H1 (cell line): ENCODE data around the gene TFCP2. TPM values are rescaled to one million over a fixed set of nuclear protein-coding genes. Genes with fewer than 3 reads are reported as not detected.

Experiments used
- CTCF ChIA-PET: fragments of 300-600 bp; sonication (Branson Sonifier 250); formaldehyde crosslinking; loops from one replicate; lab custom pipeline; 2021; ENCODE audit not compliant: partially characterized antibody; lab: Charles Lee
- POLR2A ChIA-PET: fragments of 300-600 bp; sonication (Branson Sonifier 250); formaldehyde crosslinking; loops from one replicate; lab custom pipeline; 2021; ENCODE audit warnings: inconsistent platforms; ENCODE audit not compliant: partially characterized antibody; lab: Charles Lee
- DNase-seq, 2 experiments: peaks; one replicate each; pipeline versions ENCODE4 v3.0.0 to v3.0.0-alpha.2; 2010 to 2022; ENCODE audit warnings: low spot score in 2 of 2, low read depth in 1 of 2, mixed read lengths in 1 of 2
- FAIRE-seq: peaks from 2 replicates; lab custom pipeline; 2011; peaks lifted over from hg19 to GRCh38; lab: Jason Lieb, UNC
- H2AFZ ChIP-seq: 2 replicates; pipeline ENCODE4 v1.8.1; 2012; ENCODE audit warnings: low read length, inconsistent platforms
- H2AK5ac ChIP-seq: 2 replicates; pipeline ENCODE4 v1.6.1; 2013; ENCODE audit warnings: low read depth, low read length
- H2BK120ac ChIP-seq: replicated peaks from 2 replicates; pipeline ENCODE3; 2013; ENCODE audit warnings: low read depth, low read length, inconsistent platforms
- H2BK12ac ChIP-seq: 2 replicates; pipeline ENCODE4 v1.6.1; 2013; ENCODE audit warnings: low read depth, low read length
- H2BK15ac ChIP-seq: 2 replicates; pipeline ENCODE4 v1.6.1; 2013; ENCODE audit warnings: low read length
- H2BK20ac ChIP-seq: 2 replicates; pipeline ENCODE4 v1.6.1; 2013; ENCODE audit warnings: low read length
- H2BK5ac ChIP-seq: 2 replicates; pipeline ENCODE4 v1.6.1; 2013; ENCODE audit warnings: low read depth, low read length
- H3K14ac ChIP-seq: 2 replicates; pipeline ENCODE4 v1.6.1; 2013; ENCODE audit warnings: inconsistent platforms; ENCODE audit not compliant: insufficient read length
- H3K18ac ChIP-seq: 2 replicates; pipeline ENCODE4 v1.6.1; 2013; ENCODE audit warnings: low read length; ENCODE audit errors: extremely low read depth
- H3K23ac ChIP-seq: 2 replicates; pipeline ENCODE4 v1.6.1; 2013; ENCODE audit warnings: inconsistent platforms; ENCODE audit not compliant: insufficient read length
- H3K23me2 ChIP-seq: 2 replicates; pipeline ENCODE4 v1.6.1; 2013; ENCODE audit warnings: low read depth, low read length
- H3K27ac ChIP-seq: 2 replicates; pipeline ENCODE4 v1.6.1; 2011; ENCODE audit warnings: low read depth, low read length, inconsistent platforms
- H3K27me3 ChIP-seq, 4 experiments: replicated peaks in 1 of 4; 1 replicate in 1 of 4; 2 replicates in 3 of 4; pipeline versions ENCODE4 v1.6.1 to v1.8.1; 2011 to 2013; ENCODE audit warnings: low read length in 3 of 4, mild to moderate bottlenecking in 3 of 4, inconsistent platforms in 2 of 4, mixed read lengths in 2 of 4, moderate library complexity in 1 of 4; ENCODE audit not compliant: control insufficient read depth in 3 of 4, insufficient read depth in 3 of 4; ENCODE audit errors: extremely low read depth in 1 of 4
- H3K36me3 ChIP-seq, 4 experiments: 2 replicates each; pipeline versions ENCODE4 v1.6.1 to v1.8.1; 2011 to 2013; ENCODE audit warnings: mild to moderate bottlenecking in 4 of 4, low read length in 3 of 4, moderate library complexity in 2 of 4, control low read depth in 1 of 4, inconsistent platforms in 1 of 4; ENCODE audit not compliant: insufficient read depth in 4 of 4, control insufficient read depth in 2 of 4
- H3K4ac ChIP-seq: replicated peaks from 2 replicates; pipeline ENCODE3; 2013; ENCODE audit warnings: low read length, low read depth, mixed read lengths, inconsistent platforms; ENCODE audit not compliant: insufficient read length
- H3K4me1 ChIP-seq, 4 experiments: replicated peaks in 1 of 4; 1 replicate in 1 of 4; 2 replicates in 3 of 4; pipeline versions ENCODE4 v1.6.1 to v1.8.1; 2011 to 2013; ENCODE audit warnings: low read length in 3 of 4, inconsistent platforms in 2 of 4, mixed read lengths in 1 of 4; ENCODE audit not compliant: insufficient read depth in 4 of 4, control insufficient read depth in 3 of 4
- H3K4me2 ChIP-seq, 2 experiments: 2 replicates each; pipeline versions ENCODE4 v1.6.1 to v1.8.1; 2011 to 2013; ENCODE audit warnings: low read depth in 2 of 2, low read length in 2 of 2, control low read depth in 1 of 2, inconsistent platforms in 1 of 2, mild to moderate bottlenecking in 1 of 2; ENCODE audit not compliant: insufficient read depth in 1 of 2
- H3K4me3 ChIP-seq, 4 experiments: fragments of 200-600, 300-600 bp in 1 of 4; sonication (generic), shearing (Covaris generic), sonication (Bioruptor Twin) in 1 of 4; 2 replicates each; pipeline versions ENCODE4 v1.5.1 to v1.8.1; 2011 to 2016; ENCODE audit warnings: low read length in 4 of 4, low read depth in 3 of 4, control low read depth in 2 of 4, inconsistent platforms in 2 of 4, mild to moderate bottlenecking in 2 of 4, mixed read lengths in 1 of 4, moderate library complexity in 1 of 4; ENCODE audit not compliant: insufficient read depth in 2 of 4; ENCODE audit errors: extremely low read depth in 1 of 4
- H3K56ac ChIP-seq: replicated peaks from 2 replicates; pipeline ENCODE3; 2013; ENCODE audit warnings: low read depth, mild to moderate bottlenecking, mixed read lengths, low read length, inconsistent platforms; ENCODE audit not compliant: insufficient read length
- H3K79me1 ChIP-seq: 2 replicates; pipeline ENCODE4 v1.6.1; 2013; ENCODE audit warnings: low read depth, low read length, control low read depth
- H3K79me2 ChIP-seq, 2 experiments: 2 replicates each; pipeline versions ENCODE4 v1.6.1 to v1.8.1; 2012 to 2013; ENCODE audit warnings: low read length in 2 of 2, mild to moderate bottlenecking in 2 of 2, inconsistent platforms in 1 of 2; ENCODE audit not compliant: insufficient read depth in 2 of 2, control insufficient read depth in 1 of 2
- H3K9ac ChIP-seq, 4 experiments: replicated peaks in 1 of 4; 1 replicate in 1 of 4; 2 replicates in 3 of 4; pipeline versions ENCODE4 v1.6.1 to v1.8.1; 2011 to 2013; ENCODE audit warnings: low read depth in 3 of 4, low read length in 3 of 4, control low read depth in 2 of 4, mild to moderate bottlenecking in 2 of 4, moderate library complexity in 2 of 4, inconsistent platforms in 1 of 4; ENCODE audit errors: extremely low read depth in 1 of 4
- H3K9me3 ChIP-seq, 2 experiments: 2 replicates each; pipeline versions ENCODE4 v1.6.1 to v1.8.1; 2012 to 2013; ENCODE audit warnings: mild to moderate bottlenecking in 2 of 2, moderate library complexity in 2 of 2, control low read depth in 1 of 2, inconsistent platforms in 1 of 2, low read depth in 1 of 2, low read length in 1 of 2, mixed read lengths in 1 of 2; ENCODE audit not compliant: insufficient read depth in 2 of 2
- H4K20me1 ChIP-seq, 2 experiments: replicated peaks in 1 of 2; 2 replicates each; pipeline versions ENCODE3 to v1.8.1; 2011 to 2013; ENCODE audit warnings: inconsistent platforms in 2 of 2, low read length in 2 of 2, mild to moderate bottlenecking in 1 of 2; ENCODE audit not compliant: insufficient read depth in 2 of 2, control insufficient read depth in 1 of 2
- H4K5ac ChIP-seq: 2 replicates; pipeline ENCODE4 v1.6.1; 2013; ENCODE audit warnings: low read length, low read depth, mixed read lengths, inconsistent platforms; ENCODE audit not compliant: insufficient read length
- H4K8ac ChIP-seq: 2 replicates; pipeline ENCODE4 v1.8.0; 2013; ENCODE audit warnings: mild to moderate bottlenecking, moderate library complexity, low read length, inconsistent platforms; ENCODE audit not compliant: insufficient read depth; ENCODE audit errors: extremely low read depth
- H4K91ac ChIP-seq: replicated peaks from 2 replicates; pipeline ENCODE3; 2013; ENCODE audit warnings: low read length, mixed read lengths, inconsistent platforms; ENCODE audit not compliant: insufficient read length
- TEAD4 ChIP-seq: IDR thresholded peaks from 2 replicates; pipeline ENCODE4 v1.6.1; 2012; ENCODE audit warnings: low read depth, low read length, inconsistent platforms, mixed read lengths
- WGBS, 2 experiments: shearing (Covaris generic) in 1 of 2; methylation state at CpG; one replicate each; pipeline versions ENCODE4 v1.1.6 to v1.1.7; 2013 to 2015; ENCODE audit warnings: low lambda C conversion rate in 2 of 2, mixed read lengths in 2 of 2, inconsistent platforms in 1 of 2, low coverage in 1 of 2, missing lambda C conversion rate in 1 of 2; ENCODE audit not compliant: insufficient replicate concordance in 2 of 2, insufficient coverage in 1 of 2, insufficient read length in 1 of 2; ENCODE audit errors: extremely low coverage in 1 of 2, missing lambda C conversion rate in 1 of 2; 5-methylcytosine and 5-hydroxymethylcytosine counted together
- polyA plus RNA-seq, 7 experiments: library from polyadenylated mRNA; depleted of rRNA in 3 of 7; stranded (reverse) in 5 of 7; unstranded in 2 of 7; fragments of >200 nt in 5 of 7; fragments of 200-250 nt in 2 of 7; gene quantifications; 1 replicate in 5 of 7; 2 replicates in 1 of 7; 4 replicates in 1 of 7; pipeline versions ENCODE4 v1.2.1 to v1.2.3, GENCODE V29; 2011 to 2013; ENCODE audit warnings: missing spikeins in 2 of 7, mixed read lengths in 2 of 7
- total RNA-seq: library from RNA; stranded (reverse); fragmentation: NEBNext Ultra II Directional; extraction: Animal tissue kit (Norgen Biotek cat#: 25700); gene quantifications from 2 replicates; pipeline ENCODE4 v1.2.1, GENCODE V29; 2021

The TFCP2 gene
- total and polyA plus RNA-seq, 2 of the 8 experiments (the other 6 are each of a cell fraction or from before 2014, with no cell fraction given) = 19.8 to 49.2 TPM

DNA sequence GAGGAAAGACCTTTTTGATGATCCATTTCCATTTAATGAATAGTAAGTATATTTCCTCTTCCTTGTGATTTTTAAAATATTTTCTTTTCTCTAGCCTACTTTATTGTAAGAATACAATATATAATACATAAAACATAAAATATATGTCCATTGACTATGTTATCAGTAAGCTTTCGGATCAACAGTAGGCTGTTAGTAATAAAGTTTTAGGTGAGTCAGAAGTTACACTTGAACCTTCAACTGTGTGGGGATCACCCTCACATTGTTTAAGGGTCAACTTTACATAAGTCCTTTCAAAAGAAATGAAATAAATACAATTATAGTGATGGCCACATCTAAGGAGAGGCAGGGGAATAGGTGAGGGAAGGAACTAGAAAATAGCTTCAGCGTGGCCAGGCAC, 5.0 kb upstream of the TFCP2 start:
- H2AFZ ChIP-seq = no peak overlapping the region
- H3K4me1 ChIP-seq = no peaks in the 10 kb centered on the region
- no peak overlapping the region for H3K56ac ChIP-seq
- FAIRE-seq (no peak), DNase-seq (no peak)
- ChIA-PET CTCF (no interaction called here), POLR2A (interaction anchor here (1.2 kb wide), 1 partner anchor 94 kb away, joined by 4 read pairs; the partner anchor contains the start of gene CSRNP2)
- H3K4me3 ChIP-seq = no peak overlapping the region
- no peak overlapping the region for H3K18ac ChIP-seq
- H3K9me3 ChIP-seq = no peaks in the 10 kb centered on the region
- no peak overlapping the region for H4K8ac ChIP-seq
- H3K27me3 ChIP-seq = no peaks in the 10 kb centered on the region
- no peaks in the 10 kb centered on the region for H3K23me2 ChIP-seq
- H4K91ac ChIP-seq = no peak overlapping the region
- no peaks in the 10 kb centered on the region for H3K79me1 ChIP-seq
- no peak overlapping the region for H3K4me2 ChIP-seq
- WGBS, 2 experiments = 89% methylated on average over 2 of the region's 2 CpGs; no CpG with 5 or more reads in 1 of the 2 experiments
- H3K23ac ChIP-seq = no peak overlapping the region
- H3K4ac ChIP-seq = no peak overlapping the region
- H2BK12ac ChIP-seq = no peak overlapping the region
- H2BK5ac ChIP-seq = no peak overlapping the region
- no peaks in the 10 kb centered on the region for H3K79me2 ChIP-seq
- TF ChIP-seq TEAD4 = no peak
- no peak overlapping the region for H2BK120ac ChIP-seq
- no peak overlapping the region for H4K5ac ChIP-seq
- H3K9ac ChIP-seq = no peak overlapping the region
- H2BK20ac ChIP-seq = no peak overlapping the region
- no peaks in the 10 kb centered on the region for H4K20me1 ChIP-seq
- H3K27ac ChIP-seq = no peak overlapping the region
- no peaks in the 10 kb centered on the region for H3K36me3 ChIP-seq
- no peak overlapping the region for H2AK5ac ChIP-seq
- no peak overlapping the region for H3K14ac ChIP-seq
- H2BK15ac ChIP-seq = no peak overlapping the region
